NCI-H226 (cell line): ENCODE measurements around the gene BTBD19.
"Not testable (repeated sequence)": the region's sequence is repeated elsewhere in the genome, so short reads cannot be mapped to it uniquely, and the experiment has no call there.

Source experiments
- DNase-seq: peaks from one replicate; pipeline ENCODE4 v3.0.0-alpha.2; 2015

Gene BTBD19

DNA sequence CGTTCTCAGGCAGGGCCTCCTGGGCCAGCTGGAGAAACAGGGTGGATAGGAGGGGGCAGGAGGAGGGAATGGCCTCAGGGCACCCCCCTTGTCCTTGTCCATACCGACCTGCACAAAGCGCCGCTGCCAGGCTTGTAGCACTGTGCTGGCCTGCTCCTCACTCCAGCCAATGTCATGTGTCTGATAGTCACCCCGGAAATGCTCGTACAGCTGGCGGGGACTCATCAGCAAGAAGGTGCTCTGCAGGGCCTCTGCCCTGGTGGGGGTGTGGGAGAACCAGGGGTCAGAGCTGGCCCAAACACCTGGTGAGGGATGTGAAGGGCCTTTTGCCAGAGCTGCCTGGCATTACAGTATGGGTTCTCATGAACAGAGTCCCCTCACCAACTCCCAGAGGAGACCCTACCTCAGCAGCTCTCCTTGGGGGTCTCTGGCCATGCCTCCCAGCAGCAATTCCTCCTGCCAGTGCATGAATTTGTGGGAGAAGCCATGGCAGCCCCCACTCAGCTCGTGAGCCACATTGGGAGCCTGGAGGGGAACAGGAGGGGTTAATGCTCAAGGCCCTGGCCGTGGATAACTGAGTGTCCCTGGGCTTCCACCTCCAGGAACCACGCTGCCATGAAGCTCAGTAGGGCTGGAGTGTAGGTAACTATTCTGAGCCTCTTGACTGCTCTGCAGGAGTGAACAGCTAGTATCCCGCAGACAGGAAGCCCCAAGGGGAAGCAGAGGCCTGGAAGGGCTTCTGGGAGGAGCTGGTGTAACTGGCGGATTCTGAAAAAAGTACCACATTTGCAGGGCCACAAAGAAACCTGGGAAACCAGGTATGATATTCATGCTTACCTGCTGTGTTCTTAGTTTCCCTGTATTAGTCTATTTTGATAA, 21.4 kb downstream of the BTBD19 start:
- DNase-seq: no peak

DNA sequence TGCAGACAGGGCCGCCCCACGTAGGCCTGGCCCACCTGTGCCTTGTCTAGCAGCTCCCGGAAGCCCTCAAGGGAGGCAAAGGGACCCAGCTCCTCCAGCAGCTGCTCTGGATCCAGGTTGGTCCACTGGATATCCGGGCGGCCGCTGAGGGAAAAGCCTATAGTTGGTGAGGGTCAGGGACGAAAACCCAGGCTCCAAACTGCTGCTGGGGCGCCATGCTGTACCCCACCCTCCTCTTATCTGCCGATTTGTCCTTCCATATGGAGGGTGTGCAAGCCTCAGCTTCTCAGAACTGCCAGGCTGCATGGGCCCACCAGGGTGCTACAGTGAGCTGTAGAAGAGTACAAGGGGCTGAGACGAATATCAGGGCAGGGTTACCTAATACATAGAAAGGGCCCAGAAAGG, 22.6 kb downstream of the BTBD19 start:
- no peak for DNase-seq

DNA sequence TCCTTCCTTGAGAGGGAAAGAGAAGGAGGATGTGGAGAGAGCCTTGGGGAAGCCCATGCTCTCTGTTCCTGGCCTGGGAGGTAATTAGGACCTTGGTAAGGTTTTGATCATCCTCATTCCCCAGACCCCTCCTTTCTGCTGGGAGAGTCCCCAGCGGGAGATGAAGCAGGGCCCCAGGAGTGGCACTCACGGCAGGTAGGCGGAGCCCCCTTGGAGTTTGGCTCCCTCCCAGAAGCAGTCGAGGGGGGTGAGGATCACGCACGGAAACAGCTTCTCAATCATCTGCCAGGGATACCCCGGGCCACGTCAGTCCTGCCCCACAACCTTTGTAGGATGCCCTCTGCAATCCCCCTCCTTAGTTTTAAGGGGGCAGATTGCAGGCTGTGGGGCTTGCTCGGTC, 23.2 kb downstream of the BTBD19 start:
- no peak for DNase-seq

DNA sequence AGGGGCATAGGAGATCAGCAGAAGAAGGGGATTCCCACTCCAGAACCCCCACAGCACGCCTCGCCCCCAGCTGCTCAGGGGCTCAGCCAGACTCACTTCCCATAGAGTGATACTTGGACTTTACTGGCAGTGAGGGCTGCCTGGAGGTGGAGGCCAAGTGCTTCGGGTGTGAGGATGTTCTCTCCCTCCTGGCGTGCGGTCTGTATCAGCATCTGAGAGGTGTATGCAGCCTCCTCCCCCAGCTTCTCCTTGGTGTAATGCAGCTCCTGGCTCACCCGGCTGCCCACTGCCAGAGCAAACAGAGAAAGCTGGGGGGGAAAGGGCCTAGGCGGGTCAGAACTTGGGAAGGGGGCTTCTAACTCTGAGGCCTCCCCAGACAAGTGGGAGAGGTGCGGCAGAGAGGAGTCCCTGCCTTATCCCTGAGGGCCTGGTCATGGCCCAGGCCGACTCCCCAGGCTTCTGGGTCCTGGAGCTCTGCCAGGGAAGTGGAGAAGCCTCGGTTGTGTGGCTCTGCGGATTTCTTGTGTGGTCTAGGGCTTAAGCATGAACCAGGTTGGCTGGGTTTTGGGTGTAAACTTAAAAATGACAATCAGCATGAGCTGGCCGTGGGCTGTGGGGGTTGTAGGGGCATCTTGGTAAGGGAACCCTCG, 23.9 kb downstream of the BTBD19 start:
- DNase-seq: no peak

DNA sequence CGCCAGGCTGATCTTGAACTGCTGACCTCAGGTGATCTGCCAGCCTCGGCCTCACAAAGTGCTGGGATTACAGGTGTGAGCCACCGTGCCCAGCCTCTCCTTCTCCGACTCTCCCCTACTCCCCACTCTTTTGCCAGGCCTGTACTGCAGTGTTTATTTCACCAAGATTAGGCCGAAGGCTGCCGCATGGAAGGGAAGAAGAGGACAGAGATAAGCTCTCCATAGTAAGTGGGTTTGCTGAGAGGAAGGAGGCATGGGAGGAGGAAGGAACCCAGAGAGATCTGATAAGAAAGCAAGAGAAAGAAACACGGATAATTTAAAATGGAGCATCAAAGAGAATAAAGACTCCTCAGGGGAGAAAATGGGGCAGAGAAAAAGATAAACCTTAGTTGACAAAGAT, 26.0 kb downstream of the BTBD19 start:
- no peak for DNase-seq

DNA sequence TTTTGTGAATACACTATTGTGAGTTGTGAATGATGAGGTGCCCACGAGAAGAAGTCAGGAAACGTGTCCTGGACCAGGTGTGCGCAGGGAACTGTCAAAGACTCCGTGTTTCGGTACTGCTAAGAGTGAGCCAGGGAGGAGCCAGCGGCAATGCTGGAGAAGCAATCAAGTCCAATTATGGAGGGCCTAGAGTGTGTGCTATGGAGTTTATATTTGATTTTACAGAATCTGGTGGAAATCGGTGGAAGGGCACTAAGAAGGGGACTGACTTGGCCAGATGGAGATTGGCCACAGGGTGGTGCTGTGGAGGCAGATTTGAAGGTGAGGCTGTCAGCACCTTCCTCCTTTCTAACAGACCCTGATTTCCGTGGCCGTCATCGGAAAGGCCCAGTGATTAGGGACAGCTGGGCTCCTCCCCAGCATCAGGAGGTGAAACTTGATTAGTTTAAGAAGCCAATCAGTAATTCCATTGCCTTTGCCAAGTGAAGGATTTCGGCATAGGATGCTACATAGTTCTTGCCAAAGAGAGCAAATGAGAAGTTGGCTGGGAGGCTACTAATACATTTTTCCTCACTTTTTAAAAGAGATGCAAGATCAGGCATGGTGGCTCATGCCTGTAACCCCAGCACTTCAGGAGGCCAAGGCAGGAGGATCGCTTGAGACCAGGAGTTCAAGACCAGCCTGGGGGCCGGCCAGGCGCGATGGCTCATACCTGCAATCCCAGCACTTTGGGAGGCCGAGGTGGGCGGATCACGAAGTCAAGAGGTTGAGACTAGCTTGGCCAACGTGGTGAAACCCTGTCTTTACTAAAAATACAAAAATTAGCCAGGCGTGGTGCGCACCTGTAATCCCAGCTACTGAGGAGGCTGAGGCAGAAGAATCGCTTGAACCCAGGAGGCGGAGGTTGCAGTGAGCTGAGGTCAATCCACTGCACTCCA, 27.7 kb downstream of the BTBD19 start:
- DNase-seq: peak; percentile 54

DNA sequence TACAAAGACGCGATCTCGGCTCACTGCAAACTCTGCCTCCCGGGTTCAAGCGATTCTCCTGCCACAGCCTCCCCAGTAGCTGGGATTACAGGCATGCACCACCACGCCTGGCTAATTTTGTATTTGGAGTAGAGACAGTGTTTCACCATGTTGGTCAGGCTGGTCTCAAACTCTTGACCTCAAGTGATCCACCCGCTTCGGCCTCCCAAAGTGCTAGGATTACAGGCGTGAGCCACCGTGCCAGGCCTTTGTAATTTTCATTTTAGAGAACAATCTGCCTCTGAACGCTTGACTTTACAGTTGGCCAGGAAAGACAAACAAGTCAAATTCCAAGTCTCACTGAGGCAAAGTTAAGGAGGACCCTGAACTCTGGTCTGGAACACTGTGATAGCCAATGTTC, 30.0 kb downstream of the BTBD19 start:
- not testable (repeated sequence) for DNase-seq

DNA sequence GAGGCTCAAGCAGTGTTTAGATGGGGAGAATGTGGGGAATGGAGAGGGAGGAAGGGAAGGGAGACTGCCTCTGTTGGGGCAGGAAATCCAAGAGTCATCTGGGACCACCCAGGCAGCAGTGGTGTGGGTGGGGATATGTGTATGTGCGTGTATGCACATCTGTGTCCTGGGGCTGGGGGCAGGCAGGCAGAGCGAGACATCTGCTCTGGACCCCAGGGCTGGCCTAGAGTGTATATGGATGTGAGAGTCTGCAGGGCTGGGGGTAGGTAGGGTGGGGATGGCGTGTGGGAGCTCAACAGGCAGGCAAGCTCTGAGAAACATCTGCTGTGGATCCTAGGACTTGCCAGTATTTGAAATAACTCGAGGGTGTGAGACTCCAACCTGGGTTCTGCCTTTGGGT, 31.3 kb downstream of the BTBD19 start:
- DNase-seq: no peak

DNA sequence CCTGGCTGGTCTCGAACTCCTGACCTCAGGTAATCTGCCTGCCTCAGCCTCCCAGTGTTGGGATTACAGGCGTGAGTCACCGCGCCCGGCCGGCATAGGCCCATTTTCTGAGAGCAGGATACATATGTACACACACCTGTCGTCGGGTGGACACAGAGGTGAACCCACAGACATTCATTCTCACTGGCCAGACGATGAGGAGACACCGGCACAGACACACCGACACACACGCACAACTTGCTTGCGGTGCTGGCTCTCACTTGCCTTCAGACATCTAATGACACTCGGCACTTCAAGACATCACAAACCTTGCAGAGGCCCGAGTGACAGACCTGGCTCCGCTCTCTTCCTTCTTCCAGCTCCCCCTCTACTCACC, 34.2 kb downstream of the BTBD19 start:
- DNase-seq: no peak

DNA sequence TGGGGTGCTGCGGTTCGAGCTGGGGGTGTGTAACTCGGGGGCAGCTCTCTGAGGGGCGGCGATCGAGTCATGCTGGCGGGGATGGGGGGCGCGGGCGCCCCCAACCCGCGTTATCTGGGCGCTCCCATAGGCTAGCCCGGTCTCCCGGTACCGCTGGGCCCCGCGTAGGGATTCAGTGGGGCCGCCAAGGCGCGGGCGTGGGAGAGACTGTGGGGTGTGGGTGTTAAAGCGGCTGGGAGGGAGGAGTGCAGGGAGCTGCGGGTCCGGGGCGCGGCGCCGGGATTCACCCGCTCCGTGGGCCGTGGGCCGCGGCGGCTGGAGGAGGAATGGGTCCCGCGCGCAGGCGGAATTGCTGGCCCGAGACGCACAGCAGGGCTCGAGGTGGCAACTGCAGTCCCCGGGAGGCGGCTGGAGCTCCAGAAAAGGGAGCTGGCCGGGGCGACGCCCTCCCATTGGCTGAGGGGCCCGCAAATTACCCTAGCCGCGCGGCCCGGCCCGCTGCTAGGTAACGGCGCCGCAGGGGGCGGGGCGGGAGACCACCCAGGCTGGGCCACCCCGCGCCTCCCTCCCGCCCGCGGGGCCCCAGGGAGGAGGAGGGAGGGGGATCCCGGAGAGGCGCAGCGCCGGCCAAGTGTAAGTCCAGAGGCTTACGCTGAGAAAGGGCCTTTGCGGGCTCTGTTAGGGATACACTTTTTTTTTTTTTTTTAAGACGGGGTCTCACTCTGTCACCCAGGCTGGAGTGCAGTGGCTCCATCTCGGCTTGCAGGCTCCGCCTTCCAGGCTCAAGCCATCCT, 34.7 kb downstream of the BTBD19 start, which contains the start of gene PTCH2:
Gene PTCH2, minus strand, starts transcription at position 392 of the 794 bp plus-strand sequence. Its CDS starts 321 bp downstream, at position 71.
- peak; percentile 28 for DNase-seq

GRCh38 chr1:44846985-44847384, 38.7 kb downstream of the BTBD19 start:
- DNase-seq: no peak

- no peak for DNase-seq
These were observed 39.5 kb downstream of the BTBD19 start for GRCh38 chr1:44847845-44848244.

DNA sequence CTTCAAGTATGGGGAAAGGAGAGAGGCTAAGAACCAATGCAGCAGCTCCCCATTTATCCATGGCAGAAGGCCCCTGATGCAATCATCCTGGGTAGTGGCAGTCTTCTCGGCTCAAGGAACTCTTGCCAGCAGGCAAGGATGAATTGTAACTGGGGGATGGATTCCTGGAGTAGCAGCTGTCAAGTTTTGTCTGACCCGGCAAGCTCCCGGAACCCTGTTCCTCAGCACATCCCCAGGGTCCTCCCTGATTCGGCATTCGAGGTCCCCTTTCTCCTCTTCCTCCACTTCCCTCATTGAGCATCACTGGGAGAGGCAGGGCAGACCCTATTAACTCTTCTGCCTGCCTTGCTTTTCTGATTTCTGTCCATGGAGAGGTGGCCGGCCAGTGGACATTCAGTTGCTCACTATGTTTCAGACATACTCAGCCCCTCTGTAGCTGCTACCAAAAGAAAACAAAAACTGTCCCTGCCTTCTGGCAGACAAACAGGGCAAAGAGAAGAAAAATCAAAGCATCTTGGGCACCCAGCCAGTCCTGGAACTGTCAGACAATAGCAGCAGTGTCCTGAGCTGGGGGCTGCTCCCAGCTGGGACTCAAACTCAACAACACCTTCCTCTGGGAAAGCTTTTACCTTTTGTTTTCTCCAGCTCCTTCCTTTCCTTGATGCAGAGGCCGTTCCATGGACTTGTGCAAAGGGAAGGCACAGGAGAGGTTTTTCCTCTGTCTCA, 40.3 kb downstream of the BTBD19 start:
- DNase-seq: no peak

DNA sequence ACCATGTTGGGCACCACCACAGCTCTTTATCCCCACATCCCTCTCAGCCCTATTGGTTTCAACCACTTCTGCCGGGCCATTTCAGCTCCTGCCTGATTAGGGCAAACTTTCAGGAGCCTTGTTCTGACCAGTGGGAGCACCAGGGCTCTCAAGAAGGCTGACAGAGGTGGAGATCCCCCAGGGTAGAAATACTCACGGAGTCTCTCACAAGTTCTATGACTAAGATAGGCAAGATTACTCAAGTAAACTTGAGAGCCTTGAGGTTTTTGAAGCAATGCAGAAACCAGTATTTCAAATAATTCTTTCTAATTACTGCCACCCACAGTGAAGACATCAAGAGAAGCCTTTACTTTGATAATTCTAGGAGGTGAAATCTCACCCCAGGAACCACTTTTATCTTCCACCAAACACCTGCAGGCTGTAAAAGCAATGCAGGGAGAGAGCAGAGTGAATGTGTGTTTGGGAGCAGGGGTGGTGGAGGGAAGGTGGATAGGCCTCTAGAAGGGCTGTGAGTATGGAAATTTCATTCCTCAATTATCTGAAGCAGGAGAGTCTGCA, 41.3 kb downstream of the BTBD19 start:
- DNase-seq: no peak

DNA sequence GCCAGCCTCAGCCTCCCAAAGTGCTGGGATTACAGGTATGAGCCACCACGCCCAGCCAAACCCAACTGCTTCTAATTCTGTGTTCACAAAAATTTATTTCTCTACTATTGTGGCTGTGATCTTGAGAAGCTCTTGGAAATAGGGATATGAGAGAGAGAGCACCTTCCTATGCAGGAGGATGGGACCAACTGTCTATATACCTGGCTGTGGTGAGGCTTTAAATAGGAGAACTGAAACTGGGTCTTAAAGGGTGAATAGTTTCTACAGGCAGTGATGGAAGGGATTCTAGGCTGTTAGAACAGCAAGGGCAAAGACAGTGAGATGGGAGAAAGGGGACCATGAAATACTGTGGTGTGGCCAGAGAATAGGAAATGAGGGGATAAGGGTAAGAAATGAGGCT, 43.0 kb downstream of the BTBD19 start:
- no peak for DNase-seq

DNA sequence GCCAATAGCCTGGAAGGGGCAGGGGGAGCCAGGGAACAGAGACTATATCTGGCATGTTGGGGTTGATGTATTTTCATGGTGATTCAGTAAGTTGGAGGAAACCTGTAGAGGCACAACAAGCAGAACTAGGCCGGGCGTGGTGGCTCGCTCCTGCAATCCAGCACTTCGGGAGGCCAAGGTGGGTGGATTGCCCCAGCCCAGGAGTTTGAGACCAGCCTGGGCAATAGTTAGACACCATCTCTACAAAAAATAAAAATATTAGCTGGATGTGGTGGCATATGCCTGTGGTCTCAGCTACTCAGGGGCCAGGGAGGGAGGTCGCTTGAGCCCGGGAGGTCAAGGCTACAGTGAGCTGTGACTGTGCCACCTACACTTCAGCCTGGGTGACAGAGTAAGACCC, 44.9 kb downstream of the BTBD19 start:
- DNase-seq: no peak

DNA sequence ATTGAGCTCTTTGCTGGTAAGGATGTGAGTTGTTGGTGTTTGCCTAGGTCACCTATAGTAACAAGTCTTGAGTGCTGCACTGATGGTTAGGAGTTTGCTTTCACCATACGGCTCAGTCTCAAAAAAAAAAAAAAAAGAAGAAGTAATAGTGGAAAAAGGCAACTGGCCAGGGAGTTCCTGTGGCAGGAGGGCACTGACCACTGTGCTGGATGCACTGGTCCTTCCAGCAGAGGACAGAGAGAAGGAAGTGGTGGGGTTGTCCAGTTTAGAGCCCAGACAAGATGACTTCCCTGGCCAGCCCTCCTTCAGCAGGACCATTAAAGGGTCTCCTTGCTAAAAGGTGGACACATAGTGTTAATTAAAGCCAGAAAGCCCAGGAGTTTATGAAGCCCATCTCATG, 46.6 kb downstream of the BTBD19 start:
- no peak for DNase-seq

DNA sequence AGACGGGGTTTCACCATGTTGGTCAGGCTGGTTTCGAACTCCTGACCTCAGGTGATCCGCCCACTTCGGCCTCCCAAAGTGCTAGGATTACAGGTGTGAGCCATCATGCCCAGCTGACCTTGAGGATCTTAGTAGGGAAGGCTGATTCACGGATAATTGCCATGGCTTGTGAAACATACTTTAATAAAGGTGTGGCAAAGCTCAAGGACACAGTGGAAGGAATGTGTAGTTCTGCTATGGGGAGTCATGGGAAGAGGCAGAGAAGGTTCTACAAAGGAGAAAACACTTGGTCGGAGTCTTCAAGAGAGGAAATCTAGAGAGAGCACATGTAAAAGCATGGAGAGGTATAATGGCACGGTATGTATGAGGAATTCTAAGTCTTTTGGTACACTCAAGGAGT, 47.4 kb downstream of the BTBD19 start:
- DNase-seq: no peak

GRCh38 chr1:44857446-44857845, 49.1 kb downstream of the BTBD19 start:
- DNase-seq: no peak

GRCh38 chr1:44860331-44860730, 52.0 kb downstream of the BTBD19 start:
- no peak for DNase-seq

DNA sequence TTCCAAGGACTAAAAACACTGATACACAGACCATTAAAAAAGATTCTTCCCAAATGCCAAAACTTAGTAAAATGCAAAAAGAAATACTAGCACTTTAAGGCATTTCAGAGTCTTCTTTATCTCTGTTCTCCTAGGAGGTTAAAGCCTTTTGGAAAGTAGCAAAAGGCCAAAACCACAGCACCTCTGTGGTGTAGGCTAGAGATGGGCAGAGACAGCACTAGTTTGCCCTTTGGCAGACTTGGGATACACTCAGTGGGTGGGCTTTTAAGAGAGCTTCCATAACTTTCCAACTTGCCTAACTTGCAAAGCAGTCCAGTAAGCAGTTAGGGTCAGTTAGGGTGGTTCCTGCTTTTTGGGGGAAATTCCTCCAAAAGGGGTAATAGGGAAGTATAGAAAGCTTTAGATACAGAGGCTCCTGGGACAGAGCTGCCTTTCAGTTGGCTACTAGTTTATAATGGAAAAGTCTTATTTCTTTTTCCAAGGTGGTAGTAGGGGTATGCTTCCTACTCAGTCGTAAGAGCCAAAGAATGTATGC, 52.6 kb downstream of the BTBD19 start:
- peak; percentile 38 for DNase-seq
